Left forelimb (tissue), 1 donor: Measurements from ENCODE around the gene PRPF19.

ENCODE experiments used
- DNase-seq: peaks from one replicate; pipeline ENCODE4 v3.0.0-alpha.2; 2018; ENCODE audit warnings: low spot score

Gene PRPF19

DNA sequence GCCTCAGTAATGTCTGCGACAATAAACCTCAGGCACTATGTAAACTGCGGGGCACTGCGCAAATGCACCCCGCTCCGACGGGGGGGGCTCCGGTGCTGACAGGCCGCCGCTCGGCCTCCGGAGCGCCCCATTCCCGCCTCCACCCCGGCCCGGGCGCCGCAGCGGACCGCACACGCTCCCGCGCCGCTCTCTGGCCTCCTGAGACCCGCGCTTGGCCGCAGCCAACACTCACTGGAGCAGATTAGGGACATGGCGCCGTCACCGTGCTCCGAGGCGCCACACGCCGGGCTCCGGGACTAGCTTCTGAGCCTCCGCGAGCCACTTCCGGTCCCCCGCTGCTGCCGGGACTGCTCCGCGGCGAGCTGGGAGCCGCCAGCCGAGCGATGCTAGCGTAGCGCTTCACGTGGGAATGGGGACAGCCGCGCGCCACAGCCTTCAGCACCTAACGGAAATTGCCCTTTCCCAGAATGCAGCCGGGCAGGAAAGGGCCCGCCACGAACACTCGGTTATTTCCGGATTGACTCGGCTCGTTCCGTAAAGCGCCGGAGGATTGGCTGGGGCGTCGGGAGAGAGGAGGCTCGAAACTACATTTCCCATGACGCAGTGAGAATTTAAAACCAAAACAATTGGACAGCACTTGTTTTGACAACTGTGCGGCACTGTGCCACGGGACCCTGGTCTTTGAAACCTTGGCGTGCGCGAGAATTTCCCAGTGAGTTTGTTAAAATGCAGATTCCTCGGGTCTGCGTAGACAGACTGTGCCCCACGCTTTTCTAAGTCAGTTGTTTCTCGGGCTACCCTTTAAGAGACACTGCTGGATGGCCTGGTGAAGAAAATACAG is at the start of gene PRPF19:
TSS of gene PRPF19 (minus strand) at position 454 of the 841 bp plus-strand sequence. CDS start at position 251, 203 bp downstream.
- DNase-seq, result peak; percentile 96

- DNase-seq, result no peak
Measured at GRCh38 chr11:60955571-60955970, 49.2 kb upstream of the PRPF19 start.

GRCh38 chr11:60954421-60954820 is 48.0 kb upstream of the PRPF19 start:
- no peak for DNase-seq

- no peak for DNase-seq
Measured at GRCh38 chr11:60953781-60954180, 47.4 kb upstream of the PRPF19 start.

DNA sequence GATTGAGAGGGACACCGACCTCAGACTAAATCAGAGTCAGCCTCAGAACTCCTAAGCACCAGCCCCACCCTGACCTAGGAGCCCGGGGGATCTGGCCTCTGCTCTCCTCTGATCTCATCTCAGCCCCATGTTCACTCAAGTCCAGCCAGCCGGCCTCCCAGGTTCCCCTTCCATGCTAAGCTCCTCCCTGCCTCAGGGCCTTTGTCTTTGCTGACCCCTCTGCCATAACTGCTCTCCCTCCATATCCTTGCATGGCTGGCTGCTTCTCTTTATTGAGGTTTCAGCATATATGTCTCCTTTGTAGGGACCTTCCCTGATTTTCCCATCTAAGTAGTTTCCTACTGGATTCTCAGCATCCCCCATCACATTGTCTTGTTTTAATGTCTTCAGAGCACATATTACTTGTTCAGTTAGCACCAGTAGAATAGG is 46.4 kb upstream of the PRPF19 start:
- no peak for DNase-seq

DNA sequence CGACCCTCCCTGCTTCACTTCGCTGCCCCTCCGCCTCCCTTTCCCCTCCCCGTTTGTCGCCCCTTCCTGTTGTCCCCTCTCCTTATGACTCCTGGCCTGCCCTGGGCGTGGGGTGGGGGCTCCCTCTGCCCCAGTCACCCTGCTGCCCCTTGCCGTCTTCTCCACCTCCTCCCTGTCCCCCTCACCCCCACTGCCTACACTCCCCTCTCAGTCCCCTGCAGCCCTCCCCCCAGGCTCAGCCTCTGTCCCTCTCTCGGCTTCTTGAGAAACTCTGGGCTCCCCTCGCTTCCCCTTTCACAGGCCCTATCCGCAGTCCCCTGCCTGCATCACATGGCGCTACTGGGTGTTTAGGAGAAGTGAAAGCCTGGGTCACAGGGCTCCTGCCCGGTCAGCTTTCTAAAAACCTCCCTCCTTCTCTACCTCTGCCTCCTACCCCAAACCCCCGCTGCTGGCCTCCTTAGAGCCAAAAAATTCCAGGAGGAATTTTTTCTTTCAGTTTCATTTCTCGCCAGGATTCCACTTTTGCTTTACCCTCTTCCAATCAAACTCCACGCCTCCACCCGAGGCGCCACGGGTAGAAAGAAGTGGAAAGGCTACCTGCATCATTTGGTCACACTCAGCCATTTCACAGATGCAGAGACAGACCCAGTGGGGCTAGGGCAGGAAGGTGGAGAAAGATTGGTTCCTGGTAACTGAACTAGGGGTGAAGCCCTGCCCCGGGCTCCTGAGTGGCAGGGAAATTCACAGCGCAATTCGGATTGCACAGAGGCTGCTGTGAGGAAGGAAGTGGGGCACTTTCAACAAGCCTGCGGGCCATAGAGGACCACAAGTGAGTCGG is 45.7 kb upstream of the PRPF19 start, which contains the start of gene SLC15A3:
TSS of gene SLC15A3 (minus strand) at position 273 of the 838 bp plus-strand sequence. CDS start 625 bp downstream, outside the sequence.
- no peak for DNase-seq

DNA sequence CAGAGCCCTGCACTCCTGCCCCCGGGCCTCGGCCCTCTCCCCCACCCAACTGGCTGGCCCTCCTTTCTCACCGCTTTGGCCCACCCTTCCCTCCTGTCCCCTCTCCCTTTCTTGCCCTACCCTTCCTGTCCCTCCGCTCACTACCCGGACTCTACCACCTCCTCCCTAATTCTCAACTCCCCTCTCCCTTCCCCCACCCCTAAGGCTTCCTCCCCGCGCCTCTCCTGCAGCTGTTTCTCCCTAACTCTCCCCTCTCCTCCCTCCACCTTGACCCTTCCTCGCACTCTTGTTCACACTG is 45.2 kb upstream of the PRPF19 start:
- DNase-seq, result no peak

GRCh38 chr11:60950933-60951605 is 44.7 kb upstream of the PRPF19 start:
- DNase-seq, result no peak

GRCh38 chr11:60950024-60950423 is 43.6 kb upstream of the PRPF19 start:
- DNase-seq, result no peak

GRCh38 chr11:60948250-60948649 is 41.9 kb upstream of the PRPF19 start:
- DNase-seq, result no peak

DNA sequence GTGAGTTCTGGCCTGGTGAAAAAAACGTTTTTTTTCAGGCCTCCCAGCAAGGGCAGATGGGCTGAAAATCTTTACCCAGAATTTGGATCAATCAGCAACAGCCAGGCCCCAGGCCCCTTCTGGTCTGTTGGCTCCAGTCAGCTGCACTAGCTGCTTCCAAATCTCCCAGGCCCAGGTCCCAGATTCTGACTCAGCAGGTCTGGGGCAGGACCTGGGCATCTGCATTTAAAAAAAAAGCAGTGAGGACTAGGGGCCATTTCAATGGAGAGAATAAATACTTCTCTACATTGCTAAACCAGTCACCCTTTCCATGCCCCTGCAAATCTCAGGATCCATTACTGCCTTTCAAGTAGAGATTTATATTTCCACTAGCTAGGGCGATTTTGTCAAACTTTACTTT is 41.3 kb upstream of the PRPF19 start:
- DNase-seq, result no peak

- no peak for DNase-seq
Measured at GRCh38 chr11:60946601-60947264, 40.3 kb upstream of the PRPF19 start.

DNA sequence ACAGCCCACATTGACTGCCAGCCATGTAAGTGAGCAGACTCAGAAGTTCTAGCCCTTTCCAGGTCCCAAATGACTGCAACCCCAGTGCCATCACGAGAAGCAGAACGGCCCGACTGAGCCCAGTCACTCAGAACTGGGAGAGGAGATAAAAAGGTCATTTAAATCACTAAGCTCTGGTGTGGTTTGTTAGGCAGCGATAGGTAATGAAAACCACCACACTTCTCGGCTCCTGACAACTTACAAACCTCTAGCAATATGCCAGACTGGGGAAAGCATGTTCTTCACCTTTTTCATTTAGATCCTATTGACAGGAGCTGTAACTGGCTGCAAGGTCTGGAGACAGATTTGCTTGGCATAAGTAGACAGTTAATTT is 38.9 kb upstream of the PRPF19 start:
- DNase-seq, result no peak

- no peak for DNase-seq
Measured at GRCh38 chr11:60944490-60945294, 38.3 kb upstream of the PRPF19 start.

DNA sequence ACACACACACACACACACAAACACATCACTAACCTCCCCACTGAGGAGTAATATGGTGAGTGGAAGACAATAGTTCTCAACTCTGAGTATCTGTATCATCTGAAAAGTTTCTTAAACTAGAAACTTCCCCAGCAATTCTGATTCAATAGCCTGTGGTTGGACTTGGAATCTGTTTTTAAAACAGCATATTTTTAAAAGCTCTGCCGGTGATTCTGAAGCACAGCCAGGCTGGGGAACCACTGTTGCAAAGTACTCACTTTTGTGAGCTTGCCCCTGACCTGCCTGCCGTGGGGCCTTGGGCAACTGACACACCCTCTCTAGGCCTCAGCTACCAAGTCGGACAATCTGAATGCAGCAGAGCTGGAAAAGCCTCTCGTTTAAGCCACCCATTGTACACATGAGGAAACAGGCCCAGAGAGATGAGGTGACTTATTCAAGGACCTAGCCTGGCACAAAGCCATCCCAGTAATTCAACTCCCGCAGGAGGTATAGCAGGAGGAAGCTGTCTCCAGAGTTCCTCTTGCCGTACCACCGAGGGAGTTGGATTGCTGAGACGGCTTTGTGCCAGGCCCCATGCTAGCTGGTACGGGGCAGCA is 36.7 kb upstream of the PRPF19 start:
- no peak for DNase-seq

- no peak for DNase-seq
Measured at GRCh38 chr11:60942219-60942618, 35.8 kb upstream of the PRPF19 start.

DNA sequence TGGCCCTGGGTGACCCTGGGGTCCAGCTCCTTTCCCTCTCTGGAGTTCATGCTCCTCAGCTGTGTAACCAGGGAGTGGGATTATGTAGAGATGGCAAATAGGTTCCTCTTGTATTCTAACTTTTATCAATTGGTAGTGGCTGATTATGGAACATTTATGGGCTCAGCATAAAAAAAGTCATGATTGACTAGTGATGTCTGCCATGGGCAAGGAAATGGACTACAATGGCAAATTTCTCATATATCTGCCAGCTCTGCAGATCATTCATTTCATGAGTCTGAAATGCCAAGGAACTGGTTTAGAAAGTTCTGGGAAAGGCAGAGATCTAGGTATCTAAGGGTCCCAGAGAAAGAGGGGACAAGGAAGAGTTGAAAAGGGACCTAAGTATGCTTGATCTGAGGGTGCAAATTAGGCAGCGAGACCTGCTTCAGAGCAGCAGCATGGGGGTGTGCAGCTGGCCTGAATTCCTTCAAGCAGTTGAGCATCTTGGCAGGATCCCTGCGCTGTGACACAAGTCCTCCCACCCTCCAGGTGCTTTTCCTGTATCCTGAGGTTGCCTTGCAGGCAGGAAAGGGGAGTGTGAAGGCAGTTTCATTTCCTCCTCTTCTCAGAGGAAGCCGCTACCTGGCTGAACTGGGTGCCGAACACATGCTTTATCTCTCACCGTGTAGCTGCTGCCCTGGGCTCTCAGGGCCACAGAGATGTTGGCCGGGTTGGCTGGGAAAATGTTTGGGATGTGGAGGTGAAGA is 35.2 kb upstream of the PRPF19 start:
- DNase-seq, result no peak

GRCh38 chr11:60939855-60940254 is 33.5 kb upstream of the PRPF19 start:
- DNase-seq, result no peak

GRCh38 chr11:60939301-60939700 is 32.9 kb upstream of the PRPF19 start:
- no peak for DNase-seq

DNA sequence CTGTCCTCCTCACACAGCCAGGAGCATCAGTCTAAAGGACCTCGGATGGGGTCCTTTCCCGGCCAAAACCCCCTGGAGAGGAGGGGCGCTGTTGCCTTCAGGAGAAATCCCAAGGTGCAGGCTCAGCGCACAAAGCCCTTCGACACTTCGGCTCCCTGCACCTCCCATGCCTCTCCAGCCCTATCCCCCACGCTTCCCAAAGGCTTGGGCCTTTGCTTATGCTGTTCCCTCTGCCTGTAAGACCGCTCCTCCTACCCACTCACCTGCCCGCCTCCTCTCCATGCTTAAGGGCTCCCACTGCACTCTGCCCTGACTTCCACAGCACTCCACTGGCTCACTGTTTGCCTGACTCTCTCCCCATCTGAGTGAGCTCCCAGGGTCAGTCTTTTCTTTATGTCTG is 32.1 kb upstream of the PRPF19 start:
- no peak for DNase-seq
